Mucosa of descending colon (tissue), 3 donors: ENCODE results near the gene RBBP8NL. TPM values are rescaled to one million over a fixed set of nuclear protein-coding genes. Genes with fewer than 3 reads are reported as not detected.

Experiments used
- ATAC-seq: fragments of 200-7000 bp; cut with Tn5 transposase; one replicate; pipeline ENCODE4 v1.9.1; 2020; ENCODE audit warnings: mild to moderate bottlenecking, moderate library complexity
- DNase-seq, 3 donors: peaks; one replicate each; pipeline ENCODE4 v3.0.0-alpha.2; 2020
- H3K36me3 ChIP-seq: fragments of 200-600 bp; one replicate; pipeline ENCODE4 v1.8.0; 2021; ENCODE audit warnings: low read depth, mild to moderate bottlenecking
- H3K4me1 ChIP-seq: fragments of 200-600 bp; one replicate; pipeline ENCODE4 v1.8.0; 2021; ENCODE audit warnings: low read depth, mild to moderate bottlenecking
- H3K4me3 ChIP-seq: fragments of 200-600 bp; one replicate; pipeline ENCODE4 v1.8.0; 2021; ENCODE audit warnings: mild to moderate bottlenecking
- H3K9me3 ChIP-seq: fragments of 200-600 bp; one replicate; pipeline ENCODE4 v1.8.0; 2021; ENCODE audit warnings: mild to moderate bottlenecking
- CTCF ChIP-seq: fragments of 200-600 bp; IDR thresholded peaks from one replicate; pipeline ENCODE4 v1.8.0; 2022; ENCODE audit warnings: antibody characterized with exemption, mild to moderate bottlenecking
- intact Hi-C, 2 donors: fragments of 100-400 bp; cut with DNase I in 1 of 2; cut with micrococcal nuclease in 1 of 2; formaldehyde crosslinking; loops; one replicate each; pipeline versions ENCODE4 v1.11.0 to v1.11.1; 2022; cut with DNase I, micrococcal nuclease
- total RNA-seq, 3 donors: library from RNA; stranded (reverse); fragmentation: NEBNext Ultra II Directional in 2 of 3; extraction: Animal tissue kit (Norgen Biotek cat#: 25700) in 2 of 3; gene quantifications; one replicate each; pipeline versions ENCODE4 v1.2.1 to v1.2.4, GENCODE V29; 2021 to 2023
- donor health status: DM: no; HTN: no; CAD: no; lungs with moderate emphysema.
- donor health status: DM: no; HTN: no; CAD: no.
- donor health status: DM: no; HTN: yes; CAD: no.

The RBBP8NL gene
- total RNA-seq, 3 donors from 2014 or later, result 2.3 to 7.0 (median 5.1) TPM

GRCh38 chr20:62454904-62455636 lies 27.7 kb upstream of the RBBP8NL start:
- ATAC-seq (no peak), DNase-seq (no peak)
- no peak for TF ChIP-seq CTCF
- Histone ChIP-seq H3K4me1 (peaks cover 4% of the 10 kb centered on the region), H3K9me3 (no peaks in the 10 kb centered on the region), H3K4me3 (no peak overlapping the region), H3K36me3 (no peaks in the 10 kb centered on the region)
- intact Hi-C loops, result no loop called here

GRCh38 chr20:62453186-62453808 lies 26.0 kb upstream of the RBBP8NL start:
- Histone ChIP-seq H3K4me3 (no peak overlapping the region), H3K36me3 (no peaks in the 10 kb centered on the region), H3K4me1 (peaks cover 5% of the 10 kb centered on the region), H3K9me3 (no peaks in the 10 kb centered on the region)
- intact Hi-C loops, result no loop called here
- no peak for ATAC-seq
- TF ChIP-seq CTCF, result no peak
- DNase-seq, result no peak

DNA sequence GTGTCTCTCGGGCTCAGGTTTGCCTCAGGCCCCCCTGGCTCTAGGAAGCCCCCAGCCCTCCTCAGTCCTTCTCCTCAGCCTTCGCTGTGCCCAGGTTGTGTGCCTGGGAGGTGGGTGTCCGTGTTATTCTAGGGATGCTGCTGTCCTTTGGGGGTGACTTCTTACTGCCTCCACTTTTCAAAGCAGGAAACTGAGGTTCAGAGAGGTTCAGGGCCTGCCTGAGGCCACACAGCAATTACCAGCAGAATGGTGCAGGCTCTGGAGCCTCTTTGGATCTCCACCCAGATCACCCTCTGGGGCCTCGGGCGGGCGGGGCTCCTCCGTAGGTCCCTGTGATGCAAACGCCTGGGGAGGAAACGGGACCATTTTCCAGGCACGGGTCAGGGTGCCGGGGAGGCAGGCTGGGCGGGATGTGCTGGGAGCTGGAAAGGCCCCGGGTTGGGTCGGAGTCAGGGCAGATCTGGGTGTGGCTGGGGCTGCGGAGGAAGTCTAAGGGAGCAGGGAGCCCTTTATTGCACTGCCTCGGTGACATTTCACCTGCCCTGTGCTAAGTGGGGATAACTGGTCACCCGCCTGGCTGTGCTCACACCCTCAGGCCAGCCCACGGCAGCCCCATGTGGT lies 25.2 kb upstream of the RBBP8NL start:
- ATAC-seq, result peak; percentile 68
- TF ChIP-seq CTCF, result no peak
- H3K4me3 ChIP-seq, result no peak overlapping the region
- peaks cover 5% of the 10 kb centered on the region for H3K4me1 ChIP-seq
- intact Hi-C loops, result no loop called here
- H3K36me3 ChIP-seq, result no peaks in the 10 kb centered on the region
- no peaks in the 10 kb centered on the region for H3K9me3 ChIP-seq
- DNase-seq, result peak in 2 of 3 donors; percentile 16 to 60

- H3K4me1 ChIP-seq, result peaks cover 5% of the 10 kb centered on the region
- no peak for TF ChIP-seq CTCF
- no peak overlapping the region for H3K4me3 ChIP-seq
- no peaks in the 10 kb centered on the region for H3K9me3 ChIP-seq
- DNase-seq (no peak), ATAC-seq (no peak)
- no peaks in the 10 kb centered on the region for H3K36me3 ChIP-seq
- intact Hi-C loops, result no loop called here
Observed at GRCh38 chr20:62451970-62452369, 24.6 kb upstream of the RBBP8NL start.

- H3K4me3 ChIP-seq, result no peak overlapping the region
- no peaks in the 10 kb centered on the region for H3K9me3 ChIP-seq
- DNase-seq (no peak), ATAC-seq (no peak)
- H3K36me3 ChIP-seq, result no peaks in the 10 kb centered on the region
- H3K4me1 ChIP-seq, result peaks cover 5% of the 10 kb centered on the region
- intact Hi-C loops, result no loop called here
- no peak for TF ChIP-seq CTCF
Observed at GRCh38 chr20:62451156-62451767, 23.9 kb upstream of the RBBP8NL start.
